GM12872 (cell line): ENCODE results near the gene PTS.
A peak's percentile ranks its signal among the peaks of the same experiment; 100 is the strongest.

Experiments
- CTCF ChIP-seq: IDR thresholded peaks from 3 replicates; pipeline ENCODE4 v1.5.1; 2011; ENCODE audit warnings: low read depth, mild to moderate bottlenecking, low read length, moderate library complexity; ENCODE audit not compliant: insufficient read depth

PTS gene

DNA sequence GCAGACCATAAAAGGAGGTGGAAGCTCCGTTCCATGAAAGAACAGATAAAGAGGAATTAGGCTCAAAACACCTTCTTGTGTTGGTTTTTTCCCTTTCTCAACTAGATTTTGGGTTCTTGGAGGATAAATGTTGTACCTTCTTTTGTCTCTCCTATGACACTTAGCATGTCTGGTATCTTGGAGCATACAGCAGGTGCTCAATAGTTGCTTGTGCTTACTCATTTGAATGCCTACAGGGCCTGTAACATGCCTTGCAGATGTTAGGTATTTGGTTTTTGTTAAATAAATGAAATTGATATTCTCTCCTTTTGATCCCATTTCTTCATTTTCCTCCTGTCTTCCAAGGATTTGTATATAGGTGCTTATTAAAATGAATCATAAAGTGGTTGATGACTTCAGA, 50.8 kb downstream of the PTS start:
- TF ChIP-seq CTCF: no peak

DNA sequence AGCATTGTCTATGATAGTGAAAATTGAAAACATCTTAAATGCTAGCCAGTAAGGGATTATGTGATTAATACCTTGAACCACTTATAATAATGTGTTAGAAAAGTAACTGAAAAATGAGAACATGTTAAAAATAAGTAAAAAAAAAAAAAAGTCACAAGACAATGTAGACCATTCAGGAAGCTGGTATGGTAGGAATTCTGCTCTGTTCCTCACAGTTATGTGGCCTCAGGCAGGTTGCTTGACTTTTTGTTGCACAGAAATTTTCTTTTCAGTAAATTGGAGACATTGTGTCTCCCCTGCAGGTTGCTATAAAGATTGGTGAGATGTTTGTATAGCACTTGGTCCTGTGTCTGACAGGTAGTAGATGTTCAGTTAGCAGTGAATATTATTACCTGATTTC, 51.7 kb downstream of the PTS start:
- TF ChIP-seq CTCF: no peak

DNA sequence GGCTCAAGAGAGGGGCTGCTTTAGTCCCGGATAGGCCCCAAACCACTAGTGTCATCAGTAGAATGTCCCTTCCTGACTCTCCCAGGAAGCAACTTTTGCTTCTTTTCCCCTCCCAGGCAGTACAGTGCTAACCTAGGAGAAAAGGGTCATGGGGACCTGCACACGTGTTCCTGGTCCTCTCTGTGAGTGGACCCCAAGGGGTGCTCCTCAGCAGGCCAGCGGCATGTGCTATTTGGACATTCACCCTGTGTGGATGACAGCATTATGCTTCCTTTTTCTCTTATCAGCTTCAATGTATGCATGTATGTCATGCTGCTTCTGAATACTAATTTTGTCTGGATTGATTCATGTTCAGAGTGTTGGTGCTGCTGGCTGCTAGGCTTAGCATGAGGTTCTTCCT, 52.6 kb downstream of the PTS start:
- TF ChIP-seq CTCF: no peak

DNA sequence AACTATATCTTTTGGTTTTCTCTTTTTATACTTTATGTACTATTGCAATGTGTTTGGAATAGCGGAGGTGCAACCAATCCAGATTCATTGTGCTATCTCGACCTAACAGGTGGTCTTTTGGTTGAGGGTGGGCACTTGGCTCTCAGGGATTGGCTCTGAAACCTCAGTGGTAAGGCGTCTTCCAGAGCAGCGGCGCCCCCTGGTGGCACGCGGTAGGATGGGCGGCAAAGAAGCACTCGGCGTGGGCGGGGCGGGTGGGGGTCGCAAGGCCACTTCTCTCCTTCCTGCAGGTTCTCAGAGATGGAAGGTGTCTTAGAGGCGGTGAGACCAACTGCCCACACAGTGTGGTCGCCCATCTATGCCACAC, 53.7 kb downstream of the PTS start:
- peak; percentile 83 for TF ChIP-seq CTCF

- TF ChIP-seq CTCF: peak; percentile 85
Measured at GRCh38 chr11:112280268-112281126, 54.3 kb downstream of the PTS start.

DNA sequence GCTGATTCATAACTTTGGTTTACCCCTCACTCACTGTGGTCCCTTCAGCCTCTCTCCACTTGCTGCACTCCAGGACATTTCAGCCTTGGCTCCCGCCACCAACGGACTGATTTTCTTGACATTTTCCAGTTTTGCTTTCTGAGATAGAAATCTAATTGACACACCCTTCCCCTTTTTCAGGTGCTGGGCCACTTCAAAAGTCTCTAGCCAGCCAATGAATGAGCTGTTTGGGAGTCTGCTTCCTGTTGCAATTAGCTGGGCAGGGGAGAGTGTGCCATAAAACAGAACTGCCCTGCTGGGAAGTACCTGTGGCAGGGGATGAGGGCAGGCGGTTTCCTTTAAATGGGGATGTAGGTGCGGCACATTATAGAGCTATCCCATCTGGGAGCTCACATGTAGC, 55.5 kb downstream of the PTS start:
- TF ChIP-seq CTCF: no peak
